GM19463 (cell line): ENCODE results near the gene FOXJ3.
"Not testable (repeated sequence)": the region's sequence is repeated elsewhere in the genome, so short reads cannot be mapped to it uniquely, and the experiment has no call there.

Experiments
- ATAC-seq: cut with Tn5 transposase; IDR thresholded peaks from one replicate; pipeline ENCODE4 v1.9.1; 2021; ENCODE audit warnings: mild to moderate bottlenecking, moderate library complexity; ENCODE audit not compliant: unreplicated experiment

The FOXJ3 gene

DNA sequence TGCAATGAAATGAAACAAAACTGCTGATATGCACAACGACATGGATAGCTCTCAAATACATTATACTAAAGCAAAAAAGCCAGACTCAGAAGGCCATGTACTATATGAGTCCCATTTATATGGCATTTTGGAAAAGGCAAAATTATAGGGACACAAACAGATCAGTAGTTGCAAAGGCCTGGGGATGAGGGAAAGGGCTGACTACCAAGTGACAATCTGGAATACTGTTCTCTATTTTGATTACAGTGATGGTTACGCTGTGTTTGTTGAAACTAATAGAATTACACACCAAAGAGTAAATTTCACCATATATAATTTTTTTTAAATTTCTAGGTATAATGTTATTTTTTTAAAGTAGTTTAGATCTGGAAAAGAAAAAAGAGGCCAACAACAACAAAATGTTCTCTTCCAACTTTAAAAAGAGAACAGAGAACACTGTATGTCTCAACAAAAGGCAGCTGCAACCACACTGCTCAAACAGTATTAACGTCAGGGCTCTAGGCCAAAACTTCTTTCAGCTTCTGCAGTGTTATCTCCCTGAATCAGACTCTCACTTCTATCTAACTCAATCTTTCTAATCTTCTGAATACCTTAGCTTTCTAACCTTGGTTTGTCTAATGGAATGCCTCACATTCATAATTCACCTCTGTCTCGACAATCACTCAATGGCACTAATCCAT is 75.8 kb downstream of the FOXJ3 start:
- ATAC-seq, result no peak

DNA sequence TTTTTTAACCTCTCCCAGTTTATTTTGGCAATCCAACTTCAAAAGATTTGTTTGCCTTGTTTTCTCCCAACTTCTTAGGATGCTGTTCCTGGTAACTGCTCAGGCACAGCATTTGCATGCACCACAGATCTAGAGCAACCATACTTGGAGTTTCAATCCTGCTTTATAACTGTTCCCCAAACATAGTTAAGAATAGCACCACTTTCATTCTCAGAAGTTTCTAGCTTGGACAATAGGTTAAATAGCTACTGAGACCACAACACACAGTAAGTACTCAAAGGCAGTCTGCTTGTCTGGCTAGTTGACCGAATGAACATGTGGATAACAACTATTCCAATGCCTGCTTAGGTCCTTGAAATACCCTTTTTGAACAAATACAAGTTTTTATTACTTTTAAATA is 76.8 kb downstream of the FOXJ3 start:
- ATAC-seq, result no peak

DNA sequence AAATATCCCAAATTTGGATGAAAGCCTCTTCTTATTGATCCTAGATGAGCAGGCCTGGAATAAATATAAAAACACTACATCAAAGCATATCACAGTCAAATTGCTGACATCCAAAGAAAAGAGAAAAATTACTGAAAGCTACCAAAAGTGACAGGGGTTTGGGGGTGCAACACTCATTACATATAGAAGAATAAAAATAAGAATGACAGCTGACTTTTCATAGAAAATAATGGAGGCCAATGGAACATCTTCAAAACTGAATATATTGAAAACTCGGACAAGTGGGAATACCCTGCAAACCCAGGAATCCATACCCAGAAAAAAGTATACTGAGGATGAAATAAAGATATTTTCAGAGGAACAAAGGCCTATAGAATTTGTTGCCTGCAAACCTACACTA is 84.0 kb downstream of the FOXJ3 start:
- no peak for ATAC-seq

DNA sequence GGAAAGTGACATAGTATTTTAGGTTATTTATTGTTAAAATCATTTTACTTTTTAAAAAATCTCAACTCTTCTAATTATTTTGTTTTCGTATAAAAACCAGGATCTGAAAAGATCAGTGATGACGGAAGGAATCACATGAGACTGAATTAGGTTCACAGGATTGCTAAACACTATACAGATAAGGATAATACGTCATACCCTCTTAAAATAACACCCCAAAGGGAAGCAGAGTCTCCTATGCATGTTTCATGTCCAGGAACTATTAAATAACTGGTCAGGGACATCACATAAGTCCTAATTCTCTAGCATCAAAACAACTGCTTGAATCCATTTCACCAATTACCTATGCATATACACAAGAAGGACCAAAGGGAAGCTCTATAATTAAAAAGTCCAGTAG is 84.9 kb downstream of the FOXJ3 start:
- no peak for ATAC-seq

DNA sequence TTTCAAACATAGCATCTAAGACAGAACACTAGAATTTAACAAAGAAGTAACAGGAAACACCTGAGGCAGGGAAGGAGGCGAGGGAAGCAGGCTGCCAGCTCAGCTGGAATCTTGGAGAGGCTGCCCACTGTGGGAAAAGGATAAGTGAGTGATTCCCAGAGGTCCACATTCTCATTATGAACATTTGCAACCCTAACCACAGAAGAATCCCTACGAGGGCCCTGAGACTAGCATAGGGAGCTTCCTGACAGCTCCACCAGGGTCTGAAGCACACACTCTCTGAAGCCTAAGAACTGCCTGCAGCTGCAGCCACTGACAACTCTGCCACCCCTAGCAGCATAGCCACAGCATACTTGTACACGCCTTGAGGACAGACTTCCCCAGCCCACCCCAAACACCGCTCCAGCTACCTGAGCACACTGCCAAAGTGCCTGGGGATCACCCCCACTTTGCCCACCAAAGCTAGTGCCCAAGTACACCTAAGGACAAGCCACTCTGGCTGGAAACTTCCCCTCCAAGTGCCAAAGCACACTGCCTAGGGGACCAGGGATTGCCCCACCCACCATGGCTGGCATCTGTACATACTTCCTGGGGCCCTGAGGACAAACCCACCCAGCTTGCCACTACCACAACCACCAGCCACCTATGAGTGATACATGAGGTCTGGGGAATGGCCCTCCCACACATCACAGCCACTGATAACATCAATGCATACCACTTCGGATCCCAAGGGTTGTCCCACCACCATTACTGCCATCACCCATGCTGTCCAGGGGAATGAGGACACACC is 93.9 kb downstream of the FOXJ3 start:
- no peak for ATAC-seq

DNA sequence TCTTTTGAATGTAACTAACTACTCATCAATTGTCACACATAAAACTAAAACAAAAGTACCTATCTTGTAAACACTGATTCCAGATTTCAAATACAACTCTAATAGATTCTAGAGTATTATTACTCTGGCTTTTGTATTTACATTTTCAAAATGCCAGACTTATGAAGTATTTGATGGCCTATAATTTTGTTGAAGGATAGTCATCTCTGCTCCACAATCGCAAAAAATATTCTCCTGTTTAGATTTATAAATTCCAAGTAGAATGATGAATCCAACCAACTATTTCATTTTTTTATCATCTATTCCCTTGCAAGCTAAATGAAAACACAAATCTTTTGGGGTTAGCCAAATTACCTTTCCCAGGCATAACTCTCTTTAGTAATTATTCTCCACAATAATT is 95.5 kb downstream of the FOXJ3 start:
- no peak for ATAC-seq

DNA sequence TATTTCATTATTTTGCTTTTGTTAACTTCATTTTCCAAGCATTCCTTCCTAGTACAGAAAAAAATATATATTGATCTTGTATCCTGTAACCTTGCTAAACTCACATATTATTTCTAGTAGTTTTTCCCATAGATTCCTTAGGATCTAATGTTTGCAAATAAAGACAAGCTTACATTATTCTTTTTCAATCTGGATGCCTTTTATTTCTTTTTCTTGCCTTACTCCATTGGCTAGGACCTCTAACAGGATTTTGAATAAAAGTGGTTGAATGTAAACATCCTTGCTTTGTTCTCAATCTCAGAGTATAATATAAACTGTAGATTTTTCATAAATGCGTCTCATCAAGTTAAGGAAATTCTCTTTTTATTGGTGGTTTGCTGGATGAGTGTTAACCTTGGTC is 96.0 kb downstream of the FOXJ3 start:
- ATAC-seq, result no peak

DNA sequence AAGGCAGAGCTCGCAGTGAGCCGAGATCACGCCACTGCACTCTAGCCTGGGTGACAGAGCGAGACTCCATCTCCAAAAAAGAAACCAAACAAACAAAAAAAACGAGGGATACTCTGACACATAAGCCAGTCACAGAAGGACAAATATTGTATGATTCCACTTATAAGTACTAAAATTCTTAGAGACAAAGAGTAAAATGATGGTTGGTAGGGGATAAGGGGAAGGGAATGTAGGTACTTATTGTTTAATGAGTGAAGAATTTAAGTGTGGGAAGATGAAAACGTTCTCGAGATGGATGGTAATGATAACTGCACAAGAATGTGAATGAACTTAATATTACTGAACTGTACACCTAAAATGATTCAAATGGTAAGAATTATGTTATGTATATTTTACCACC is 103.8 kb downstream of the FOXJ3 start:
- no peak for ATAC-seq

DNA sequence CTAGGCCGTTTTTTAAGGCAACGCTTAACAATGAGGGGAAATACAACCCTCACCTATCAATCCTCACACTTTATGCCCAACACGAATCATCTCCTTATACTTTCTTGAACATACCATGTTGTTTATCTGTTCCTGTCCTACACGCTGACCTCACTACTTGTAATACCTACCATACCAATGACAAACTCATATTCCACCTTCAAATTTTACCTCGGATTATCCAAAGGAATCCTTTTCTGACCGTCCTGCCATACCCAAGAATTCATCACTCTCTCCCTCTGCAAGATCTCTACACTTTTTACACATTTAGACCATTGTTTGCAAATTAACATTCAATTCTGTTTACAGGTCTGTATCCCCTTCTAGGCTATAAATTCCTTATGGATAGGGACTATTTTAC is 106.1 kb downstream of the FOXJ3 start:
- ATAC-seq, result no peak

DNA sequence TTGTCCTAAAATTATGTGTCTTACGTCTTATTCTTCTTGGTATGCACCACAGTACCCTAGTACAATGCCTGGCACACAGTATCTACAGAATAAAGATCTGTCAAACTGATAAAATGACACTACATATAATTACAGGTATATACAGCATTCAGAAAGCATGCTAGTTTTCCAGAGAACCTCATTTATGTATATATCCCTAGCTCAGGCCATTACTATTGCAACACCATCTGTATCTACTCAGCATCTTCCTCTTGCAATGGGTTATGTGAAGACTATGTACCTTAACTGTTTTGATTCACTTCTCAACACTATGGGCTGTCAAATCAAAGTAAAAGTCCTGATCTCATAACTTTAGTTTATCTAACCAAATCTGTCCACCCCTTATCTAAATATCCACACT is 112.0 kb downstream of the FOXJ3 start:
- no peak for ATAC-seq

DNA sequence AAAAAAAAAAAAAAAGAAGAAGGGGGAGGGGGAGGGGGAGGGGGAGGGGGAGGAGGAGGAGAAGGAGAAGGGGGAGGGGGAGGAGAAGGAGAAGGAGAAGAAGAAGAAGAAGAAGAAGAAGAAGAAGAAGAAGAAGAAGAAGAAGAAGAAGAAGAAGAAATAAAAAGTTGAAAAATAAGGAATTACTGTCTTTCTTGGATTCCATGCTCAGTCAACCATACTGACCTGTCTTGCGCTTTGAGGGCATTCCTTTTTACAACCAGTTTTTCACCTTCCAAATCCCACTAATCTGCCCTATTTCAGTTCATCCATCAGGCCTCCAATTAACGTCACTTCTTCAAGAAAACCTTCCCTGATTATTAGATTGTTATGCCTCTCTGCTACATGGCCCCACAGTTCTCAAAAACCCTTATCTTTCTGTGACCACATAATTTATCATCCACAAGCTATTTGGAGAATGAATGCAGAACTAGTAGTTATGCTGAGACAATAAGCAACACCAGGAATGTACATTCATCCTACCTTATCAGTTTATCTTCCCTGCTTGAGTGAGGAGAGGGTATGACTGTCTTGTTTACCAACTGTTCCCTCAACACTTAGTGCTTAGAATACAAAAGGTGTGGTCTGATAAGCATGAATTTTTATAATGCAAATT is 113.0 kb downstream of the FOXJ3 start:
- ATAC-seq, result no peak

DNA sequence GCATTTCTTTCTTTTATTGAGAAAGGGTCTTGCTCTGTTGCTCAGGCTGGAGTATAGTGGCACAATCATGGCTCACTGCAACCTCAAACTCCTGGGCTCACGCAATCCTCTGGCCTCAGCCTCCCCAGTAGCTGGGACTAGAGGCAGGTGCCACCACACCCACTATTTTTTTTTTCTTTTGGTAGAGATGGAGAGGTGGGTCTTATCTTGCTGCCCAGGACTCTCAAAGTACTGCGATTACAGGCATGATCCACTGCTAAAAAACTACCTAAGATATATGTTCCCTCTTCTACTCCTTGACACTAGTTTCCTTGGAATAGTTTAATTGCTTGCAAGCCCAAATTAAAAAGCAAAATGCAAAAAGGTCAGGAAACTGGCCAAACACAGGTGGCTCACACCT is 113.6 kb downstream of the FOXJ3 start:
- ATAC-seq, result no peak

DNA sequence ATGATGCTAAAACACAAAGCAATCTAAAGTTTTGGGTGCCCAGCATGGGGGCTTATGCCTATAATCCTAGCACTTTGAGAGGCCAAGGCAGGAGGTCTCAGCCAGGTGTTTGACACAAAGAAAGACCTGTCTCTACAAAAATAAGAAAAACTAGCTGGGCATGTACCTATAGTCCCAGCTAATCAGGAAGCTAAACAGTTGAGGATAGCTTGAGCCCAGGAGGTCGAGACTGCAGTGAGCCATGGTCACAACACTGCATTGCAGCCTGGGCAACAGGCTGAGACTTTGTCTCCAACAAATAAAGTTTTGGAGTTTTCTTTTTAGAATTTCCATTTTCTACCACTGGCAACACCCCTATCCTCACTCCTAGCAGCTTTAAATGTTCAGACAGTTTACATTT is 115.4 kb downstream of the FOXJ3 start:
- ATAC-seq, result no peak

DNA sequence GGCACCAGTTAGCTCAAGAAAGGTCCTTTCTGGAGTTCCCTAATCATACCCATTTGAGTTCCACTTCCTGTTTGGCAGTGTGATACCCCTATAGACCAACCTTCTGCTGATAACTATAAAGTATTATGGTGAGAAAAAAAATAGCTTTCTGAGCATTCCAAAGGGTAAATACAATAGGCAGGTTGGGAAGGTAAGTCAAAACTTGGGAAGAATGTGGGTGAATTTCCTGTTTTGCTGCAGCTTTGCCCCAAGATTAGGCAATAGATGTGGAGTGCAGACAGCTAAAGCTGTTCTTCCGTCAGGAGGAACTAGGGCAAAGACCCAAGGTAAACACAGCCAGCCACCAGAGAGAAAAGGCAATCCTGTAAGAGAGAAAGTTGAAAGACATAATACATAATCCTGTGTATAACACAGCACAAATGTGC is 120.6 kb downstream of the FOXJ3 start:
- no peak for ATAC-seq

DNA sequence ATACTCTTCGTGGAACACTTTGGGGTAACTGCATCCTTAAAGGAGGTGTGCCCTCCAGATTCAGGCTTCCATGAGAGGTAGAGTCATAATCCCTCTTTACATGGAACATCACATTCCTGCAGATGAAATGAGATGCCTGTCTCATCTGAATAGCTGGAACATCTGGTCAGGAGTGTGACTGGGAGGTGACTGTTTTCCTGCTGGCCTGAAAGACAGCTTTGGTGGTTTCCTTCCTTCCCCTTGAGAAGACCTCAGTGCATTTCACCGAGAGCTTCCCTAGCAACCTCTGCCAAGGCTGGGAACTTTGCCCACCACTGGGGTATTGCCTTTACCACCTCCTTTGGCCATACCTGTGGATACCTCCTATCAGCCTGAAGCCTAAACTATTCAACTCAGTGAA is 123.8 kb downstream of the FOXJ3 start:
- no peak for ATAC-seq

DNA sequence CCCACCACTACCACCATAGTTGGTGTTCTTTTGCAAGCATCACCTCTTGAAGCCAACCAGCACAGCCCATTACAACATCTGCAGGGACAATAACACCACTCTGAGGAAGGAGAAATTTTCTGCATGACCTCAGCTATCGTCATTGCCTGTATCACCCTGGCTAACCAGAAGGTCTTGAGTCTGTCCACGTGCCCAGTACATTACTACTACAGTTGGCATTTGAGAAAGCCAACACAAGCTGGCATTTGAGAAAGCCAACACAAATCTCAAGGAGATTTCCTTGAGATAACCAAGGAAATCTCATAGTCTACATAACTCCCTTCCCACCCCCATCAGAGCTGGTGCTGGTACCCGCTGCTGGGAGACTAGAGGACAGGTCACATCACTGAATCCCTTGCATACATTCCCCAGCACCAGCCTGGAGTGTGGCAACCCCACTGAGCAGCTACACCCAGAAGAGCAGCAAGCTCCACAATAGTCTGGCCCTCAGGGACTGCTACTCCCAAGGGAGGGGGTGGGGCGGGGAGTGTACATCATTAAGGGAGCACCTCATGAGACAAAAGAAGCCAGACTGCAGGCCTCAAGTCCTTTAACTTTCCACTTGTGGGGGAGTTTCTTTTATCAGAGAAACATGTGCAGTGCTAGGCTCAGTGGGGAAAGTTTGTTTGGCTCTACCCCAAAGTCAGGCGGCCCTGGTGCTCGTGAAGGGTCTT is 124.5 kb downstream of the FOXJ3 start:
- ATAC-seq, result no peak

DNA sequence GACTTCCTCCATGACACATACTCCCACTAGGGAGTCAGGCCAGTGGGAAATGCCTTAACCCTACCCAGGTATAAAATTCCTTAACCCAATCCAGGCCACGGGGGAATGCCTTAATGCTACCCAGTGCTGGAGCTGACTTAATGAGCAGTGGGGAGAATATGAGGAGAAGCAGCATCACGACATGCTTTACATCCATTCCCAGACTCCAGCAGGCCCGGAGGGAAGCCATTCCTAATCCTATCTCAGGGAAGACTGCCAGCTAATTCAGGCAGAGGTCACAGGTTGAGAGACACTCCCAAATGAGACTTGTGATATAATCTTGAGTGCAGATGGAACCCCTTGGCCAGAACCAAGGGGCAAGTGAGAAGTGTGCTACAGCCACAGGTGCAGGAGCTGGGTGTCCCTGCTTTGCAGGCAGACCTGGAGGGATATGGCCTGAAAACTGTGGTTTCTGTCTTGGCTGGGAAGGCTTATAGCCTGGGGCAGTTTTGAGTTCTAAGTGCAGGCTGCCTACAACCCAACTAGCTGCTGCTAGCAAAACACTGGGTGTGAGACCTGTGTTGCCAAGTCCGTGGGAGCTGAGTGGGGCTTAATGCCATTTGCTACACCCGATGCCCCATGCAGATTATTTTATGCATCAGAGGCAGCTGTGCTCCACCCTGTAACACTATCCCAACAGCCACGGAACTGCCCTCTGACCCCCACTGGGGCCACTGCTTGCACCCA is 125.3 kb downstream of the FOXJ3 start:
- ATAC-seq, result no peak

DNA sequence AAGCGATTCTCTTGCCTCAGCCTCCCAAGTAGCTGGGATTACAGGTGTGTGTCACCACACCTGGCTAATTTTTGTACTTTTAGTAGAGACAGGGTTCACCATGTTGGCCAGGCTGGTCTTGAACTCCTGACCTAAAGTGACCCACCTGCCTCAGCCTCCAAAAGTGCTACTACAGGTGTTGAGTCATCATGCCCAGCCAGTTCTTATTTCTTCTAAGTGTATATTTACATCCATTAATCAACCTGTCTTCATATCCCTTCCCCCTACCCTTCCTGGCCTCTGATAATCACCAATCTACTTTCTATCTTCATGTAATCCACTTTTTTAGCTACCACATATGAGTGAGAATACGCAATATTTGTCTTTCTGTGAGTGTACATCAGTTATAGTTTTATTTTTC is 128.1 kb downstream of the FOXJ3 start:
- not testable (repeated sequence) for ATAC-seq

DNA sequence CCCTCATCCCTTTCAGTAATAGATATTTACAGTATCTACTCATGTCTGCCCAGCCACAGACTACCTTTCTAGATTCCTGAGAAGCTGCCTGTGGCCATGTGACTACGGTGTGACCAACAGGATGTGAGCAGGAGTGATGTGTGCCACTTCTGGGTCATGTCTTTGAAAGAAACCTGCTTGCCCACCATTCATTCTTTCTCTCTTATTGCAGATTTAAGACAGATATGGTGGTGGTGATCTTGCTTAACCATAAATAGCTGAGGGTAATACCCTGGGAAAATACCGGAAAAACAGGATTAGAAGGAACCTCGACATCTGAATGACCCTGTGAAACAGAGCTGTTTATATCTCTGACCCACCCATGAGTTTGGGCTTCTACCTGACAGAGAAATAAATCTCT is 128.9 kb downstream of the FOXJ3 start:
- no peak for ATAC-seq

DNA sequence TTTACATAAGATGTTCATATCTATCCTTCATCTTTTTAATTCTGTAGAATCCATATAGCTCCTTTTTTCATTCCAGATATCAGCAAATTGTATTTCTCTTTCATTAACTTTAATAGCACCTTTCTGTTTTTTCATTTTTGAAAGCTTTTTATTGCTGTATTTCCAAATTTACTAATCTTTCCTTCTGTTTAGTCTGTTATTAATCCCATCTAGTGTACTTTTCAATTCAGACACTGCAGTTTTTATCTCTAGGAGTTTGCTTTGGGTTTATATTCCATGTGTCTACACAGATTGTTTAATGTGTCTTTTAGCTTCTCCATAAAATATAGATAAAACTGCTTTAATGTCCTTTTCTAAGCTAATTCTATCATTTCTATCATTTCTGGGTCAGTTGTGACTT is 133.0 kb downstream of the FOXJ3 start:
- ATAC-seq, result no peak

DNA sequence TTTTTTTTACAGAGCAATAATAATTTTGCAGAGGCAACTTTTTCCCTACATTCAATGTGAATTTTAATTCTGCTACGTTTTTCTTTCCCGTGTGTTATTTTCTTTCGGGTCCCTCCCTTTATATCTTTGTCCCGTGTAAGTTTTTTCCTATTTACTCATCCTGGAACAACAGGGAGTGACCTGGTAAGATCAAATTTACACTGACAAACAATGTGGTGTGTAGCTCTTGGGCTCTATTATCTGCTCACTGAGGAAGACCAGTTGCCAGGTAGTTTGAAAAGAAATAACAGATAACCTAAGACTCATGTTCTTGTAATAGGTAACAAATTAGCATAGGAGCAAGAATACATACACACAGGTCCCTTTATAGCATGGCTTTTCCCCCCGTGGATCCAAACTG is 136.8 kb downstream of the FOXJ3 start:
- ATAC-seq, result no peak
